Measurements from ENCODE around the gene UNK. TPM values are rescaled to one million over a fixed set of nuclear protein-coding genes. Genes with fewer than 3 reads are reported as not detected.

The UNK gene
- total RNA-seq, 2 experiments from 2014 or later, result 41.5 to 67.6 TPM

- no peak for TF ChIP-seq EZH2phosphoT487 (IDR thresholded peaks at IDR 0.05; ENCODE audit: borderline replicate concordance, low read depth, low read length)
- no peak for TF ChIP-seq CTCF (conservative IDR thresholded peaks at IDR 0.05; ENCODE audit: low read length)
- no peaks in the 10 kb centered on the region for H3K9me2 ChIP-seq (ENCODE audit: insufficient read depth, low read length)
- DNase-seq (ENCODE audit: low spot score), result no peak
- H3K4me1 ChIP-seq (ENCODE audit: insufficient read depth, low read length, poor library complexity, severe bottlenecking), result no peaks in the 10 kb centered on the region
- no peak overlapping the region for H2AFZ ChIP-seq (ENCODE audit: low read length)
- H3K36me3 ChIP-seq (ENCODE audit: insufficient read depth, low read length), result peaks cover 90% of the 10 kb centered on the region
- H3K9me3 ChIP-seq (ENCODE audit: low read length), result no peaks in the 10 kb centered on the region
- intact Hi-C loops (cut with micrococcal nuclease; ENCODE audit: unreplicated experiment), result no loop called here
- BruUV-seq (replicated peaks), result no TSS peak
- no peaks in the 10 kb centered on the region for H4K20me1 ChIP-seq (ENCODE audit: insufficient read depth, low read length)
- no peak overlapping the region for H3K4me2 ChIP-seq (ENCODE audit: low read length)
- H3K4me3 ChIP-seq (ENCODE audit: low read depth, low read length, poor library complexity, severe bottlenecking), result no peak overlapping the region
- no peak overlapping the region for H3K27ac ChIP-seq (ENCODE audit: low read depth, low read length, poor library complexity, severe bottlenecking)
- POLR2A ChIA-PET, result interaction anchor here (1.0 kb wide), 1 partner anchor 28 kb away, joined by 3 read pairs; no protein-coding TSS in a partner anchor
- CTCF ChIA-PET (ENCODE audit: unreplicated experiment), result no interaction called here
- H3K79me2 ChIP-seq (ENCODE audit: insufficient read depth, low read depth, low read length), result no peaks in the 10 kb centered on the region
These were observed 29.4 kb downstream of the UNK start for GRCh38 chr17:75814021-75814395.

GRCh38 chr17:75814900-75815373 is 30.3 kb downstream of the UNK start:
- intact Hi-C loops (cut with micrococcal nuclease; ENCODE audit: unreplicated experiment), result no loop called here
- no peak overlapping the region for H3K4me2 ChIP-seq (ENCODE audit: low read length)
- no peaks in the 10 kb centered on the region for H3K79me2 ChIP-seq (ENCODE audit: insufficient read depth, low read depth, low read length)
- no peak for DNase-seq (ENCODE audit: low spot score)
- TF ChIP-seq EZH2phosphoT487 (IDR thresholded peaks at IDR 0.05; ENCODE audit: borderline replicate concordance, low read depth, low read length) (no peak), CTCF (conservative IDR thresholded peaks at IDR 0.05; ENCODE audit: low read length) (no peak)
- no peak overlapping the region for H2AFZ ChIP-seq (ENCODE audit: low read length)
- H3K27ac ChIP-seq (ENCODE audit: low read depth, low read length, poor library complexity, severe bottlenecking), result no peak overlapping the region
- H3K9me2 ChIP-seq (ENCODE audit: insufficient read depth, low read length), result no peaks in the 10 kb centered on the region
- H3K4me1 ChIP-seq (ENCODE audit: insufficient read depth, low read length, poor library complexity, severe bottlenecking), result no peaks in the 10 kb centered on the region
- CTCF ChIA-PET (ENCODE audit: unreplicated experiment), result no interaction called here
- peaks cover 91% of the 10 kb centered on the region for H3K36me3 ChIP-seq (ENCODE audit: insufficient read depth, low read length)
- no TSS peak for BruUV-seq (replicated peaks)
- no peaks in the 10 kb centered on the region for H3K9me3 ChIP-seq (ENCODE audit: low read length)
- POLR2A ChIA-PET, result interaction anchor here (0.6 to 1.3 kb wide), 6 partner anchors 13 to 158 kb away, joined by 3 to 5 read pairs (median 3); partner anchors contain the start of gene UNK
- H3K4me3 ChIP-seq (ENCODE audit: low read depth, low read length, poor library complexity, severe bottlenecking), result no peak overlapping the region
- H4K20me1 ChIP-seq (ENCODE audit: insufficient read depth, low read length), result no peaks in the 10 kb centered on the region

- Histone ChIP-seq H2AFZ (ENCODE audit: low read length) (no peak overlapping the region), H3K4me3 (ENCODE audit: low read depth, low read length, poor library complexity, severe bottlenecking) (no peak overlapping the region), H3K36me3 (ENCODE audit: insufficient read depth, low read length) (peaks cover 93% of the 10 kb centered on the region), H3K27ac (ENCODE audit: low read depth, low read length, poor library complexity, severe bottlenecking) (no peak overlapping the region), H4K20me1 (ENCODE audit: insufficient read depth, low read length) (no peaks in the 10 kb centered on the region), H3K9me2 (ENCODE audit: insufficient read depth, low read length) (no peaks in the 10 kb centered on the region), H3K4me2 (ENCODE audit: low read length) (no peak overlapping the region), H3K4me1 (ENCODE audit: insufficient read depth, low read length, poor library complexity, severe bottlenecking) (no peaks in the 10 kb centered on the region), H3K79me2 (ENCODE audit: insufficient read depth, low read depth, low read length) (no peaks in the 10 kb centered on the region), H3K9me3 (ENCODE audit: low read length) (no peaks in the 10 kb centered on the region)
- no TSS peak for BruUV-seq (replicated peaks)
- DNase-seq (ENCODE audit: low spot score), result no peak
- ChIA-PET CTCF (ENCODE audit: unreplicated experiment) (no interaction called here), POLR2A (interaction anchor here (0.6 to 1.3 kb wide), 4 partner anchors 14 to 159 kb away, joined by 3 to 5 read pairs (median 4); no protein-coding TSS in a partner anchor)
- no peak for TF ChIP-seq EZH2phosphoT487 (IDR thresholded peaks at IDR 0.05; ENCODE audit: borderline replicate concordance, low read depth, low read length)
- no peak for TF ChIP-seq CTCF (conservative IDR thresholded peaks at IDR 0.05; ENCODE audit: low read length)
- intact Hi-C loops (cut with micrococcal nuclease; ENCODE audit: unreplicated experiment), result no loop called here
These were observed 30.8 kb downstream of the UNK start for GRCh38 chr17:75815399-75815798.

Data from OCI-LY7 (cell line).